A673 (cell line): ENCODE measurements around the gene PDCD11. TPM values are rescaled to one million over a fixed set of nuclear protein-coding genes. Genes with fewer than 3 reads are reported as not detected.
"Not testable (repeated sequence)": the region's sequence is repeated elsewhere in the genome, so short reads cannot be mapped to it uniquely, and the experiment has no call there.

Source experiments
- BruUV-seq: library from RNA; stranded (reverse); fragments of 400-500 nt; replicated peaks from 2 replicates; lab custom pipeline; 2021; lab: Mats Ljungman, UMichigan
- CTCF ChIA-PET: fragments of 300-600 bp; sonication (Branson Sonifier 250); formaldehyde crosslinking; loops from one replicate; lab custom pipeline; 2022; ENCODE audit warnings: antibody characterized with exemption; lab: Charles Lee
- POLR2A ChIA-PET: fragments of 300-600 bp; sonication (Branson Sonifier 250); formaldehyde crosslinking; loops from one replicate; lab custom pipeline; 2022; ENCODE audit warnings: antibody characterized with exemption; ENCODE audit not compliant: low non-redundant PET; lab: Charles Lee
- DNase-seq: peaks from one replicate; pipeline ENCODE4 v3.0.0-alpha.2; 2015; ENCODE audit warnings: low spot score
- H3K27ac ChIP-seq: fragments of 200-600 bp; sonication (generic); 2 replicates; pipeline ENCODE4 v1.5.1; 2016; ENCODE audit warnings: mixed run types, low read depth, mild to moderate bottlenecking, mixed read lengths, antibody characterized with exemption, low read length; ENCODE audit not compliant: poor library complexity, severe bottlenecking
- H3K27me3 ChIP-seq: fragments of 200-600 bp; sonication (generic); replicated peaks from 2 replicates; pipeline ENCODE4 v1.6.1; 2017; ENCODE audit warnings: mixed run types, low read depth, mild to moderate bottlenecking, mixed read lengths, antibody characterized with exemption, low read length; ENCODE audit not compliant: insufficient read depth, poor library complexity
- H3K36me3 ChIP-seq: fragments of 200-600 bp; sonication (generic); 2 replicates; pipeline ENCODE4 v1.6.1; 2016; ENCODE audit warnings: mixed run types, mild to moderate bottlenecking, mixed read lengths, antibody characterized with exemption, low read length; ENCODE audit not compliant: insufficient read depth, poor library complexity, severe bottlenecking
- H3K4me1 ChIP-seq: fragments of 200-600 bp; sonication (generic); 2 replicates; pipeline ENCODE4 v1.6.1; 2017; ENCODE audit warnings: mixed run types, mild to moderate bottlenecking, mixed read lengths, antibody characterized with exemption, low read length; ENCODE audit not compliant: insufficient read depth, poor library complexity, severe bottlenecking
- H3K4me3 ChIP-seq: fragments of 200-600 bp; sonication (generic); 2 replicates; pipeline ENCODE4 v1.5.1; 2016; ENCODE audit warnings: low read depth, mixed run types, mild to moderate bottlenecking, mixed read lengths, low read length; ENCODE audit not compliant: poor library complexity, severe bottlenecking
- H3K9me3 ChIP-seq: fragments of 200-600 bp; sonication (generic); 2 replicates; pipeline ENCODE4 v1.6.1; 2016; ENCODE audit warnings: mixed run types, low read depth, mild to moderate bottlenecking, mixed read lengths, antibody characterized with exemption, low read length; ENCODE audit not compliant: poor library complexity, severe bottlenecking
- CTCF ChIP-seq: fragments of 300-800, 200-600 bp; sonication (generic); conservative IDR thresholded peaks from 2 replicates; pipeline ENCODE4 v1.5.1; 2017; ENCODE audit warnings: low read depth, mild to moderate bottlenecking, antibody characterized with exemption, low read length, moderate library complexity, mixed read lengths
- EZH2 ChIP-seq: fragments of 200-600 bp; sonication (generic); IDR thresholded peaks from 2 replicates; pipeline ENCODE4 v1.6.1; 2017; ENCODE audit warnings: borderline replicate concordance, low read depth, mild to moderate bottlenecking, mixed read lengths, antibody characterized with exemption, low read length; ENCODE audit not compliant: poor library complexity, severe bottlenecking
- intact Hi-C: fragments of 100-400 bp; cut with micrococcal nuclease; formaldehyde crosslinking; loops from one replicate; pipeline ENCODE4 v1.10.0; 2022; ENCODE audit not compliant: unreplicated experiment
- total RNA-seq: library from RNA; stranded (reverse); gene quantifications from 2 replicates; pipeline ENCODE4 v1.2.3, GENCODE V29; 2021

Gene PDCD11
- total RNA-seq, 1 experiment from 2014 or later: 78.1 TPM

- ChIA-PET POLR2A (no interaction called here), CTCF (interaction anchor here (1.1 kb wide), 1 partner anchor 177 kb away, joined by 3 read pairs; no protein-coding TSS in a partner anchor)
- H3K27me3 ChIP-seq: no peaks in the 10 kb centered on the region
- BruUV-seq: no TSS peak
- no peak overlapping the region for H3K27ac ChIP-seq
- H3K9me3 ChIP-seq: no peaks in the 10 kb centered on the region
- no peak overlapping the region for H3K4me3 ChIP-seq
- peaks cover 89% of the 10 kb centered on the region for H3K36me3 ChIP-seq
- intact Hi-C loops: loop anchor here (5.0 kb wide), 1 partner anchor 72 kb away; no protein-coding TSS in a partner anchor
- DNase-seq: no peak
- no peaks in the 10 kb centered on the region for H3K4me1 ChIP-seq
- no peak for TF ChIP-seq CTCF
- TF ChIP-seq EZH2: no peak
Measured at GRCh38 chr10:103415581-103415980, 19.2 kb downstream of the PDCD11 start.

GRCh38 chr10:103416436-103417147 is 20.2 kb downstream of the PDCD11 start:
- CTCF ChIA-PET: interaction anchor here (1.1 kb wide), 1 partner anchor 176 kb away, joined by 3 read pairs; no protein-coding TSS in a partner anchor
- peak; percentile 59 for DNase-seq
- H3K36me3 ChIP-seq: peaks cover 89% of the 10 kb centered on the region
- H3K9me3 ChIP-seq: no peaks in the 10 kb centered on the region
- TF ChIP-seq EZH2 (no peak), CTCF (peak; percentile 60)
- POLR2A ChIA-PET: no interaction called here
- H3K4me1 ChIP-seq: no peaks in the 10 kb centered on the region
- no peak overlapping the region for H3K27ac ChIP-seq
- intact Hi-C loops: loop anchor here (2.0 to 5.0 kb wide), 2 partner anchors 71 to 176 kb away; no protein-coding TSS in a partner anchor
- no TSS peak for BruUV-seq
- H3K4me3 ChIP-seq: no peak overlapping the region
- no peaks in the 10 kb centered on the region for H3K27me3 ChIP-seq

GRCh38 chr10:103417148-103417469 is 20.7 kb downstream of the PDCD11 start:
- H3K9me3 ChIP-seq, POLR2A ChIA-PET, H3K4me1 ChIP-seq, BruUV-seq, DNase-seq, H3K27me3 ChIP-seq, H3K4me3 ChIP-seq, H3K27ac ChIP-seq: not testable (repeated sequence)
- CTCF ChIA-PET: interaction anchor here (0.6 kb wide), 1 partner anchor 148 kb away, joined by 3 read pairs; no protein-coding TSS in a partner anchor
- peaks cover 88% of the 10 kb centered on the region for H3K36me3 ChIP-seq
- intact Hi-C loops: loop anchor here (2.0 to 5.0 kb wide), 2 partner anchors 70 to 176 kb away; no protein-coding TSS in a partner anchor
